SK-N-MC (cell line): Measurements from ENCODE around the gene EIF3B.
"Not testable (repeated sequence)": the region's sequence is repeated elsewhere in the genome, so short reads cannot be mapped to it uniquely, and the experiment has no call there.

Source experiments
- EZH2 ChIP-seq: fragments of 200-600 bp; sonication (generic); IDR thresholded peaks from one replicate; pipeline ENCODE4 v1.6.1; 2017; ENCODE audit warnings: antibody characterized with exemption
- POLR2AphosphoS5 ChIP-seq: IDR thresholded peaks from 2 replicates; pipeline ENCODE4 v1.6.1; 2012; ENCODE audit warnings: mild to moderate bottlenecking, low read depth, low read length, borderline replicate concordance

- not testable (repeated sequence) for TF ChIP-seq POLR2AphosphoS5, EZH2
Observed at GRCh38 chr7:2347351-2348063, 7.1 kb upstream of the EIF3B start.
